HepG2 (cell line): ENCODE measurements around the gene ATP11A. TPM values are rescaled to one million over a fixed set of nuclear protein-coding genes. Genes with fewer than 3 reads are reported as not detected.

Experiments
- AHR ChIP-seq: IDR thresholded peaks from 2 replicates; pipeline ENCODE4 v1.6.1; 2018; ENCODE audit warnings: missing genetic modification reagents, missing compliant biosample characterization
- IRX3 ChIP-seq: sonication (generic); formaldehyde crosslinking; IDR thresholded peaks from 2 replicates; pipeline ENCODE4 v1.8.1; 2023; ENCODE audit warnings: mild to moderate bottlenecking, low read depth, missing genetic modification reagents, borderline replicate concordance
- KLF16 ChIP-seq, 2 experiments: sonication (generic) in 1 of 2; formaldehyde crosslinking in 1 of 2; IDR thresholded peaks; 2 replicates each; pipeline versions ENCODE4 v1.6.1 to v1.8.0; 2016 to 2023; ENCODE audit warnings: missing genetic modification reagents in 2 of 2, missing compliant biosample characterization in 1 of 2
- MTERF4 ChIP-seq: sonication (generic); formaldehyde crosslinking; IDR thresholded peaks from 2 replicates; pipeline ENCODE4 v1.8.0; 2023; ENCODE audit warnings: mild to moderate bottlenecking, missing genetic modification reagents
- REL ChIP-seq: sonication (generic); formaldehyde crosslinking; conservative IDR thresholded peaks from 2 replicates; pipeline ENCODE4 v1.8.0; 2022; ENCODE audit warnings: mild to moderate bottlenecking, missing genetic modification reagents, moderate library complexity
- RXRB ChIP-seq: IDR thresholded peaks from 2 replicates; pipeline ENCODE4 v1.6.1; 2016; ENCODE audit warnings: borderline replicate concordance, missing genetic modification reagents, missing compliant biosample characterization
- SNRNP70 ChIP-seq: fragments of 200-400 bp; formaldehyde crosslinking; IDR thresholded peaks from 2 replicates; pipeline ENCODE4 v1.6.1; 2017; ENCODE audit warnings: mild to moderate bottlenecking, low read depth, low read length, moderate library complexity
- SOX13 ChIP-seq, 3 experiments: fragments of 450-650 bp in 1 of 3; sonication (generic) in 1 of 3; formaldehyde crosslinking in 1 of 3; IDR thresholded peaks in 2 of 3; conservative IDR thresholded peaks in 1 of 3; 2 replicates each; pipeline versions ENCODE4 v1.5.0 to v1.6.1; 2016 to 2020; ENCODE audit warnings: antibody characterized with exemption in 1 of 3, mild to moderate bottlenecking in 1 of 3, missing compliant biosample characterization in 1 of 3, missing genetic modification reagents in 1 of 3, moderate library complexity in 1 of 3
- SRSF1 ChIP-seq: fragments of 200-400 bp; formaldehyde crosslinking; optimal IDR thresholded peaks from 2 replicates; pipeline ENCODE3; 2017; ENCODE audit warnings: mild to moderate bottlenecking, low read depth, low read length, moderate library complexity
- TBL1XR1 ChIP-seq: fragments of 150-350 bp; IDR thresholded peaks from 2 replicates; pipeline ENCODE4 v1.6.1; 2014; ENCODE audit warnings: borderline replicate concordance, low read length; ENCODE audit not compliant: partially characterized antibody
- TFE3 ChIP-seq: IDR thresholded peaks from 2 replicates; pipeline ENCODE4 v1.6.1; 2016
- ZBTB21 ChIP-seq: sonication (generic); formaldehyde crosslinking; IDR thresholded peaks from 2 replicates; pipeline ENCODE4 v1.4.0; 2020; ENCODE audit warnings: missing genetic modification reagents
- ZEB1 ChIP-seq: IDR thresholded peaks from 2 replicates; pipeline ENCODE4 v1.6.1; 2012; ENCODE audit warnings: mild to moderate bottlenecking, low read depth, inconsistent platforms; ENCODE audit not compliant: insufficient replicate concordance
- ZFP1 ChIP-seq: IDR thresholded peaks from 2 replicates; pipeline ENCODE4 v1.6.1; 2016
- ZFP91 ChIP-seq: sonication (generic); formaldehyde crosslinking; IDR thresholded peaks from 2 replicates; pipeline ENCODE4 v1.9.0; 2022; ENCODE audit warnings: missing genetic modification reagents, mild to moderate bottlenecking, borderline replicate concordance
- ZKSCAN5 ChIP-seq: sonication (generic); formaldehyde crosslinking; IDR thresholded peaks from 2 replicates; pipeline ENCODE4 v1.5.1; 2020; ENCODE audit warnings: mild to moderate bottlenecking, missing genetic modification reagents
- ZNF530 ChIP-seq: sonication (generic); formaldehyde crosslinking; IDR thresholded peaks from 2 replicates; pipeline ENCODE4 v1.5.0; 2020; ENCODE audit warnings: low read depth, mild to moderate bottlenecking, missing genetic modification reagents
- ZNF619 ChIP-seq: sonication (generic); formaldehyde crosslinking; IDR thresholded peaks from 2 replicates; pipeline ENCODE4 v1.4.0; 2020; ENCODE audit warnings: mild to moderate bottlenecking, missing genetic modification reagents
- ZNF629 ChIP-seq: sonication (generic); formaldehyde crosslinking; conservative IDR thresholded peaks from 2 replicates; pipeline ENCODE4 v1.5.0; 2020; ENCODE audit warnings: missing genetic modification reagents
- ZSCAN25 ChIP-seq: sonication (generic); formaldehyde crosslinking; IDR thresholded peaks from 2 replicates; pipeline ENCODE4 v1.8.0; 2022; ENCODE audit warnings: mild to moderate bottlenecking, missing genetic modification reagents
- polyA plus RNA-seq, 8 experiments: library from polyadenylated mRNA; depleted of rRNA in 3 of 8; stranded (reverse) in 7 of 8; unstranded in 1 of 8; fragments of >200 nt; fragmentation: Illumina TruSeq in 4 of 8; extraction: Trizol in 4 of 8; gene quantifications; 2 replicates each; pipeline versions ENCODE4 v1.2.1 to v1.2.3, GENCODE V29; 2011 to 2016; ENCODE audit warnings: low read depth in 4 of 8, missing spikeins in 1 of 8, mixed read lengths in 1 of 8; ENCODE audit not compliant: insufficient read depth in 1 of 8
- total RNA-seq, 5 experiments: library from RNA; depleted of rRNA; stranded (reverse); fragments of >200 nt; fragmentation: Illumina TruSeq; extraction: Trizol; gene quantifications; 2 replicates each; pipeline ENCODE4 v1.2.3, GENCODE V29; 2016; ENCODE audit warnings: low read depth in 1 of 5
- TF ChIP-seq, protein P1 (sequence below): sonication (generic); formaldehyde crosslinking; conservative IDR thresholded peaks from 2 replicates; pipeline ENCODE4 v1.4.0; 2020; ENCODE audit warnings: missing genetic modification reagents

ATP11A gene
- total and polyA plus RNA-seq, 2 of the 13 experiments (the other 11 are each of a cell fraction or from before 2014, with no cell fraction given): 18.4 to 20.1 TPM

DNA sequence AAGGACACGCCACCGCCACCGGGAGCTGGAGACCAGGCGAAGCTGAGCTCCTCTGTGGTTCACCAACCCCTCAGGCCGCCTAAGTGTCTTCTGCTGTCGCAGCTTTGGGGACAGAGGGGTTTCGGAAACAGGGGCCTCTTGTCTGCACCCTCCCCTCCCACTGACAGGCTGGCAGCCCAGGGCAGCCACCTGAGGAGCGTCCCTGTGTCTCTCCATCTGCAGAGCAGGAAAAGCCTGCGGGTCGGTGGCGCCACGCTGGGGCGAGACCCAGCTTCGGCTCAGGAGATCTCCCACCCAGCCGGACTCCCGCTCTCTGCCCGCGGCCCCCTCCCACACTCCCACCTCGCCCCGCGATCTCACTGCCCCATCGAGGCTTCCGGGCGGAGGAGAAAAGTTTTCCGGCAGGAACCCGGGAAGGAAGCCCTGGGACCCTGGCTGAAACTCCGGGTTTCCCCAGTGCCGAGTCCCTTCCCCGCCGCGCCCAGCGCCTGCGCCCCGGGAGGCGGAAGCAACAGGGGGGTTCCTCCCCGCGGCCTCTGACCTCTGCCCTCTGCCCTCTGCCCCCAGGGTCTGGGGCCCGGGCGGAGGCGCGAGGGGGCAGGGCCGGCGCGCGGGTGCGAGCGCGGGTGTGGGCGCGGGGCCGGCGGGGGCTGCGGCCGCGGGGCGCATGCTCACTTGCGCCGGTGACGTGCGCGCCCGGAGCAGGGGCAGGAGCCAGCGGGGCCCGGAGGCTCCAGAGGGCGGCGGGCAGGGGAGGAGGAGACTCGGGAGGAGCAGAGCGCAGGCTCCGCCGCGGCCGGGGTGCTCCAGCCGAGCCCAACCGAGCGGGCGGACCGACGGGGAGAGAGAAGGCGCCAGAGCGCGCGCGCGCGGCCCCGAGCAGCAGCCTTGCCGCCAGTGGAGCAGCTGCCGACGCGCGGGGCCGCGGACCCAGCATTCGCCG, at the start of gene ATP11A (continued):
- TF ChIP-seq TBL1XR1: no peak
- TF ChIP-seq MTERF4 (CRISPR knock-in tag): no peak
- no peak for TF ChIP-seq ZFP1 (CRISPR knock-in tag)
- TF ChIP-seq AHR (CRISPR knock-in tag): no peak
- TF ChIP-seq SRSF1: peak; percentile 45
- TF ChIP-seq TFE3 (CRISPR knock-in tag): no peak; the same call in 1 of the 2 replicates
- 0 out of 2 replicates have a peak, but pooled peaks have one; percentile 77 for TF ChIP-seq REL
- peak; percentile 67; the same call in 1 of the 2 replicates for TF ChIP-seq IRX3 (CRISPR knock-in tag)
- TF ChIP-seq ZNF629 (CRISPR knock-in tag): no peak
- no peak for TF ChIP-seq SOX13 (IDR thresholded peaks at IDR 0.05)
- peak in 1 of 2 experiments; percentile 61; a peak in 2 of 4 replicates for TF ChIP-seq SOX13 (CRISPR knock-in tag; conservative IDR thresholded peaks at IDR 0.05 in 1 of 2, IDR thresholded peaks at IDR 0.05 in 1 of 2)
- TF ChIP-seq SNRNP70: no peak
- no peak for TF ChIP-seq ZNF530 (CRISPR knock-in tag)
- TF ChIP-seq, protein P1, sequence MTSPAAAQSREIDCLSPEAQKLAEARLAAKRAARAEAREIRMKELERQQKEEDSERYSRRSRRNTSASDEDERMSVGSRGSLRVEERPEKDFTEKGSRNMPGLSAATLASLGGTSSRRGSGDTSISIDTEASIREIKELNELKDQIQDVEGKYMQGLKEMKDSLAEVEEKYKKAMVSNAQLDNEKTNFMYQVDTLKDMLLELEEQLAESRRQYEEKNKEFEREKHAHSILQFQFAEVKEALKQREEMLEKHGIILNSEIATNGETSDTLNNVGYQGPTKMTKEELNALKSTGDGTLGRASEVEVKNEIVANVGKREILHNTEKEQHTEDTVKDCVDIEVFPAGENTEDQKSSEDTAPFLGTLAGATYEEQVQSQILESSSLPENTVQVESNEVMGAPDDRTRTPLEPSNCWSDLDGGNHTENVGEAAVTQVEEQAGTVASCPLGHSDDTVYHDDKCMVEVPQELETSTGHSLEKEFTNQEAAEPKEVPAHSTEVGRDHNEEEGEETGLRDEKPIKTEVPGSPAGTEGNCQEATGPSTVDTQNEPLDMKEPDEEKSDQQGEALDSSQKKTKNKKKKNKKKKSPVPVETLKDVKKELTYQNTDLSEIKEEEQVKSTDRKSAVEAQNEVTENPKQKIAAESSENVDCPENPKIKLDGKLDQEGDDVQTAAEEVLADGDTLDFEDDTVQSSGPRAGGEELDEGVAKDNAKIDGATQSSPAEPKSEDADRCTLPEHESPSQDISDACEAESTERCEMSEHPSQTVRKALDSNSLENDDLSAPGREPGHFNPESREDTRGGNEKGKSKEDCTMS (CRISPR knock-in tag): no peak
- no peak for TF ChIP-seq ZBTB21 (CRISPR knock-in tag)
- TF ChIP-seq ZFP91: peak; percentile 59; the same call in 1 of the 2 replicates
- TF ChIP-seq ZSCAN25 (CRISPR knock-in tag): peak; percentile 96
- TF ChIP-seq ZNF619: no peak; the same call in 1 of the 2 replicates
- peak in 1 of 2 experiments; percentile 47; a peak in 1 of 4 replicates for TF ChIP-seq KLF16 (CRISPR knock-in tag; IDR thresholded peaks at IDR 0.05)
- TF ChIP-seq RXRB (CRISPR knock-in tag): 0 out of 2 replicates have a peak, but pooled peaks have one; percentile 40
- TF ChIP-seq ZEB1: no peak
- no peak for TF ChIP-seq ZKSCAN5
